Activated T-helper 2 cell treated with anti-CD3 and anti-CD28 coated beads, Interferon-gamma antibody, Interleukin-2, Interleukin-4, amounts not matched to agents 10 μg/mL and 5 μg/mL and 100 μg/mL, durations not matched to agents 14 hours and 24 hours and 36 hours (primary cell): Measurements from ENCODE around the gene FOXC1. TPM values are rescaled to one million over a fixed set of nuclear protein-coding genes. Genes with fewer than 3 reads are reported as not detected.

Experiments
- DNase-seq: peaks from one replicate; pipeline ENCODE4 v3.0.0; 2021; ENCODE audit warnings: low spot score
- H3K27ac Mint-ChIP-seq: one replicate; pipeline ENCODE4 v1.8.0; 2021; ENCODE audit warnings: mixed read lengths
- H3K27me3 Mint-ChIP-seq: one replicate; pipeline ENCODE4 v1.8.0; 2021; ENCODE audit warnings: low read depth, mixed read lengths
- H3K36me3 Mint-ChIP-seq: one replicate; pipeline ENCODE4 v1.8.0; 2021; ENCODE audit warnings: low read depth, mixed read lengths
- H3K4me1 Mint-ChIP-seq: one replicate; pipeline ENCODE4 v1.8.0; 2021; ENCODE audit warnings: low read depth, mixed read lengths
- H3K4me3 Mint-ChIP-seq: one replicate; pipeline ENCODE4 v1.8.0; 2021; ENCODE audit warnings: low read depth, mild to moderate bottlenecking, moderate library complexity, mixed read lengths
- H3K9me3 Mint-ChIP-seq: one replicate; pipeline ENCODE4 v1.8.0; 2021; ENCODE audit warnings: mixed read lengths
- intact Hi-C: fragments of 100-400 bp; cut with micrococcal nuclease; formaldehyde crosslinking; loops from one replicate; pipeline ENCODE4 v1.15.1; 2023
- total RNA-seq: library from RNA; stranded (reverse); gene quantifications from 2 replicates; pipeline ENCODE4 v1.2.3, GENCODE V29; 2022

Gene FOXC1
- total RNA-seq, 1 donor from 2014 or later: 0.07 TPM

DNA sequence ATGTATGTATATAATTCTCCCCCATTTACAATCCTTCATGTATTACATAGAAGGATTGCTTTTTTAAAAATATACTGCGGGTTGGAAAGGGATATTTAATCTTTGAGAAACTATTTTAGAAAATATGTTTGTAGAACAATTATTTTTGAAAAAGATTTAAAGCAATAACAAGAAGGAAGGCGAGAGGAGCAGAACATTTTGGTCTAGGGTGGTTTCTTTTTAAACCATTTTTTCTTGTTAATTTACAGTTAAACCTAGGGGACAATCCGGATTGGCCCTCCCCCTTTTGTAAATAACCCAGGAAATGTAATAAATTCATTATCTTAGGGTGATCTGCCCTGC lies 3.6 kb downstream of the FOXC1 start:
- H3K36me3 Mint-ChIP-seq: no peaks in the 10 kb centered on the region
- H3K4me1 Mint-ChIP-seq: peaks cover 11% of the 10 kb centered on the region
- peaks cover 59% of the 10 kb centered on the region for H3K27me3 Mint-ChIP-seq
- intact Hi-C loops: loop anchor here (2.0 kb wide), 1 partner anchor 229 kb away; no protein-coding TSS in a partner anchor
- no peak for DNase-seq
- no peak overlapping the region for H3K27ac Mint-ChIP-seq
- H3K4me3 Mint-ChIP-seq: no peak overlapping the region
- no peaks in the 10 kb centered on the region for H3K9me3 Mint-ChIP-seq

GRCh38 chr6:1613688-1614447 lies 4.2 kb downstream of the FOXC1 start:
- H3K27me3 Mint-ChIP-seq: peaks cover 60% of the 10 kb centered on the region
- peaks cover 7% of the 10 kb centered on the region for H3K4me1 Mint-ChIP-seq
- H3K9me3 Mint-ChIP-seq: no peaks in the 10 kb centered on the region
- H3K4me3 Mint-ChIP-seq: no peak overlapping the region
- no peaks in the 10 kb centered on the region for H3K36me3 Mint-ChIP-seq
- no peak for DNase-seq
- H3K27ac Mint-ChIP-seq: no peak overlapping the region
- intact Hi-C loops: loop anchor here (2.0 kb wide), 1 partner anchor 229 kb away; no protein-coding TSS in a partner anchor

GRCh38 chr6:1614448-1615150 lies 4.9 kb downstream of the FOXC1 start:
- Mint-ChIP-seq H3K4me1 (peaks cover 7% of the 10 kb centered on the region), H3K36me3 (no peaks in the 10 kb centered on the region), H3K27me3 (peaks cover 61% of the 10 kb centered on the region), H3K27ac (no peak overlapping the region), H3K9me3 (no peaks in the 10 kb centered on the region), H3K4me3 (no peak overlapping the region)
- no peak for DNase-seq
- intact Hi-C loops: no loop called here

- no peak overlapping the region for H3K27ac Mint-ChIP-seq
- no peak for DNase-seq
- peaks cover 7% of the 10 kb centered on the region for H3K4me1 Mint-ChIP-seq
- no peaks in the 10 kb centered on the region for H3K9me3 Mint-ChIP-seq
- no peak overlapping the region for H3K4me3 Mint-ChIP-seq
- H3K36me3 Mint-ChIP-seq: no peaks in the 10 kb centered on the region
- peaks cover 63% of the 10 kb centered on the region for H3K27me3 Mint-ChIP-seq
- intact Hi-C loops: no loop called here
Measured at GRCh38 chr6:1615151-1615852, 5.6 kb downstream of the FOXC1 start.

GRCh38 chr6:1615853-1616420 lies 6.2 kb downstream of the FOXC1 start:
- Mint-ChIP-seq H3K4me1 (peaks cover 7% of the 10 kb centered on the region), H3K36me3 (no peaks in the 10 kb centered on the region), H3K27ac (no peak overlapping the region), H3K4me3 (no peak overlapping the region), H3K27me3 (peaks cover 61% of the 10 kb centered on the region), H3K9me3 (no peaks in the 10 kb centered on the region)
- no peak for DNase-seq
- intact Hi-C loops: no loop called here

DNA sequence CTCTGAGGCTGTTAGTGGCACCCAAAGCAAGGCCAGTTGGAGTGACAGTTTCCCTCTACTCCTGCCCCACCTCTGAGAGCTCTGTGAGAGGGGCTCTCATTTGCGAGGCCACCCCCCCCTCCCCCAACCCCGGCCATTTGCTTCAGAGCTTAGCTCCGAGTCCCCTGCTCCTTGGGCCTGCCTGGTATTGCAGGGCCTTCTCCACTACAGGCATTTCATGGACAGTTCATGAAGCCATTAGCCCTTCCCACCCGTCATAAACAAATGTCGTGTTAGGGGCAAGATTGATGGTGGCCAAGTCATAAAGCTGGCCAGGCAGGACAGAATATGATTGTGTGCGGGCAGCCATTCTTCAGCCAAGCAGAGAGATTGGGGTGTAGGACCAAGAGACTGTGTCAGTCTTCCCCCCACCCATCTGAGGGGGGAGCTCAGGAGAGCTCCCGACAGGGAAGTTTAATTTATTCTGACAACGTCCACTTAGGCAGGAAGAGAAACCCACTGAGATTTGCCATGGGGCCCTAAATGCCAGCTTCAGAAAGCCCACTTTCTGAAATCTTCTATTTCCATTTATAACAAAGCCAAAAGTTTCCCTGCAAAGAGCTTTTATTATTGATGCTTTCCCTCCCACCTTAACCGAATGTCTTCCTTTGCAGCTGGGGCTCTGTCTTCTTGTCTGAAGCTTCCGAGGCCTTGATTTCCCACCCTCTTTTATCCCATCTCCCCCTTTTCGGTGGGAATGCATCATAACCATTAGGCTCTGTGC lies 7.2 kb downstream of the FOXC1 start:
- Mint-ChIP-seq H3K27ac (no peak overlapping the region), H3K36me3 (no peaks in the 10 kb centered on the region), H3K4me1 (peaks cover 6% of the 10 kb centered on the region), H3K27me3 (peaks cover 68% of the 10 kb centered on the region), H3K9me3 (no peaks in the 10 kb centered on the region), H3K4me3 (no peak overlapping the region)
- no peak for DNase-seq
- intact Hi-C loops: no loop called here

DNA sequence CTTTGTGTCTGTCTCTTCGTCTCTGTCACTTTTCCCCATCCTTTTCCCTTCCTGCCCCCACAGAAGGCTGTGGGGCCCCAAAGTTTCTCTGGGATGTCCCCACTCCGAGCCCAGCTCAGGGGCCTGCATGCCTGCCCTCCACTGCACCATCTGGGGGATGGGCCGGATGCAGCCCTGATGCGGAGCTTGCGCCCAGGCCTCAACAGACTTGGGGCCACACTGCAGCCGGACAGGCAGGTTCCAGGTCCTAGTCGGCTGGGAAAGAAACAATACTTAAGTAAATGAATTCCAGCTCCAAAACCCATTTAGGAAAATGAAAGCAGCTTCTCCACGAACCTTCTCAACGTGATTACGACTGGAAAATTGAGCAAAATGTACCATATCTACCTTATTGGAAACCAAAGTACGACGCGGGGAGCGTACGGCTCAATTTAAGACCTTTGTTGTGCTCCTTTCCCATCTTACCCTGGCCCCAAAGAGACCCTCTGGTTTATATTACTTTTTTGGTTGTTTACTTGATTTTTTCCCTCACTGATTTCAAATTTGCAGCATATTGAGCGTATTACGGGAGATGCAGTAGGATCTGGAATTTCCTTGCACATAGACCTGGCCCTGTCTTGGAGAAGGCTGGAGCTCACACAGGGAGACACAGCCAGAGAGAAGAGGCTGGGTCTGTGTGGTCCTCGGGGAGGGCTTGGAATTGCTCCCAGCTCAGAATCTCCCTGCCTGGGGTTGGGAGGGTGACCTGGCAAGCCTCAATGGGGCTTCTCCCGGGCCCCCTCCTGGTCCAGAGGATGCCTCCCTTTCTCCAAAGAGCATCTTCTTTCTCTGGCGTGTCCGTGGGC lies 8.0 kb downstream of the FOXC1 start:
- intact Hi-C loops: no loop called here
- H3K27ac Mint-ChIP-seq: no peak overlapping the region
- no peaks in the 10 kb centered on the region for H3K9me3 Mint-ChIP-seq
- H3K4me1 Mint-ChIP-seq: peaks cover 1% of the 10 kb centered on the region
- H3K4me3 Mint-ChIP-seq: no peak overlapping the region
- peaks cover 3% of the 10 kb centered on the region for H3K36me3 Mint-ChIP-seq
- peaks cover 68% of the 10 kb centered on the region for H3K27me3 Mint-ChIP-seq
- DNase-seq: no peak

- H3K4me1 Mint-ChIP-seq: no peaks in the 10 kb centered on the region
- intact Hi-C loops: no loop called here
- peaks cover 3% of the 10 kb centered on the region for H3K36me3 Mint-ChIP-seq
- H3K27me3 Mint-ChIP-seq: peaks cover 68% of the 10 kb centered on the region
- no peak for DNase-seq
- no peaks in the 10 kb centered on the region for H3K9me3 Mint-ChIP-seq
- H3K27ac Mint-ChIP-seq: no peak overlapping the region
- no peak overlapping the region for H3K4me3 Mint-ChIP-seq
Measured at GRCh38 chr6:1618311-1619097, 8.8 kb downstream of the FOXC1 start.

DNA sequence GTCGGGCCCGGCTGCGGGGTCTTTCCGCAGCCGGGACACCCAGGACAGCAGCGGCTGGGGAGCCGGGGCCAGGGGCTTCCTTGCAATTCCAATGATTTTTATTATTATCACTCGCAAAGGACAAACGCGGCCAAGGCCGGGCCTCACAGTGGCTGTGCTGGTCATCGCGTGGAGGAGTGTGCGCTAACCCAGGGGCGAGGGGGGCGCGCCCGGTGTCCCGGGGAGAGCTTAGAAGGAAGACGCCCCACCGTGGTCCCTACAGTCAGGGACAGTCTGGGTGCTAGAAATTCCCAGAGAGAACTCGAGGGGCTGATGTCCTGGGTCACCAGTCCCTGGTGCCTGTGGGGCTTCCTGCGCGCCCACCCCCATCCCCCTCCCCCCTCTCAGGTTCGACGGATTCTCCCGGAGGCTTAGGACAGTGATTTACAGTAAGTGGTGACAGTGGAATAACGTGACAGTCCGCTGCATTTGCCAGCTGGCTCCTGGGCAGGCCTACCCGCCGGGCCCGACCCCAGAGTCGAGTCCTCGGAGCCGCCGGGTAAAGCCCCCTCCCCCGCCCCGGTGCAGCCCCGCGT lies 9.5 kb downstream of the FOXC1 start:
- intact Hi-C loops: no loop called here
- Mint-ChIP-seq H3K36me3 (peaks cover 3% of the 10 kb centered on the region), H3K27ac (no peak overlapping the region), H3K27me3 (peaks cover 68% of the 10 kb centered on the region), H3K9me3 (no peaks in the 10 kb centered on the region), H3K4me1 (no peaks in the 10 kb centered on the region), H3K4me3 (no peak overlapping the region)
- DNase-seq: no peak

- no peaks in the 10 kb centered on the region for H3K4me1 Mint-ChIP-seq
- no peaks in the 10 kb centered on the region for H3K9me3 Mint-ChIP-seq
- H3K27ac Mint-ChIP-seq: no peak overlapping the region
- intact Hi-C loops: no loop called here
- peaks cover 3% of the 10 kb centered on the region for H3K36me3 Mint-ChIP-seq
- peaks cover 68% of the 10 kb centered on the region for H3K27me3 Mint-ChIP-seq
- no peak overlapping the region for H3K4me3 Mint-ChIP-seq
- no peak for DNase-seq
Measured at GRCh38 chr6:1619673-1620503, 10.2 kb downstream of the FOXC1 start.
